WTC11 (cell line): ENCODE measurements around the gene SYNDIG1.

ENCODE experiments used
- ATF1 ChIP-seq: sonication (generic); formaldehyde crosslinking; IDR thresholded peaks from 2 replicates; pipeline ENCODE4 v1.8.1; 2023; ENCODE audit warnings: mild to moderate bottlenecking, moderate library complexity, missing genetic modification reagents
- CTCF ChIP-seq: fragments of 200-600 bp; IDR thresholded peaks from 2 replicates; pipeline ENCODE4 v1.8.0; 2022; ENCODE audit warnings: antibody characterized with exemption
- E2F1 ChIP-seq: sonication (generic); formaldehyde crosslinking; IDR thresholded peaks from 2 replicates; pipeline ENCODE4 v1.8.0; 2022; ENCODE audit warnings: mild to moderate bottlenecking, missing genetic modification reagents
- NR3C1 ChIP-seq: sonication (generic); formaldehyde crosslinking; conservative IDR thresholded peaks from 2 replicates; pipeline ENCODE4 v1.8.1; 2023; ENCODE audit warnings: low read depth, mild to moderate bottlenecking, missing genetic modification reagents
- SMAD4 ChIP-seq: sonication (generic); formaldehyde crosslinking; IDR thresholded peaks from 2 replicates; pipeline ENCODE4 v1.8.0; 2022; ENCODE audit warnings: mild to moderate bottlenecking, missing genetic modification reagents
- SP1 ChIP-seq: sonication (generic); formaldehyde crosslinking; conservative IDR thresholded peaks from 2 replicates; pipeline ENCODE4 v1.8.1; 2022; ENCODE audit warnings: missing genetic modification reagents
- TEAD4 ChIP-seq: sonication (generic); formaldehyde crosslinking; IDR thresholded peaks from 2 replicates; pipeline ENCODE4 v1.8.0; 2022; ENCODE audit warnings: mild to moderate bottlenecking, missing genetic modification reagents
- USF2 ChIP-seq: sonication (generic); formaldehyde crosslinking; IDR thresholded peaks from 2 replicates; pipeline ENCODE4 v1.8.1; 2023; ENCODE audit warnings: mild to moderate bottlenecking, missing genetic modification reagents, moderate library complexity

GRCh38 chr20:24654425-24654824 is 185.0 kb downstream of the SYNDIG1 start:
- TF ChIP-seq CTCF (no peak), USF2 (CRISPR knock-in tag) (no peak), ATF1 (CRISPR knock-in tag) (no peak), TEAD4 (no peak), NR3C1 (CRISPR knock-in tag) (no peak), SP1 (no peak), SMAD4 (CRISPR knock-in tag) (no peak), E2F1 (CRISPR knock-in tag) (no peak)
